Aorta (tissue), 5 donors: ENCODE measurements around the gene RBPMS2. TPM values are rescaled to one million over a fixed set of nuclear protein-coding genes. Genes with fewer than 3 reads are reported as not detected.

Experiments
- ATAC-seq: fragments of 200-7000 bp; cut with Tn5 transposase; one replicate; pipeline ENCODE4 v1.9.1; 2022; ENCODE audit warnings: moderate library complexity; ENCODE audit not compliant: low FRiP score
- DNase-seq, 2 donors: peaks; one replicate each; pipeline ENCODE4 v3.0.0-alpha.2; 2020
- H3K27ac ChIP-seq, 2 donors: one replicate each; pipeline ENCODE4 v1.5.1; 2013; ENCODE audit warnings: low read length in 2 of 2, mild to moderate bottlenecking in 2 of 2, moderate library complexity in 2 of 2, control low read depth in 1 of 2, inconsistent platforms in 1 of 2, low read depth in 1 of 2
- H3K27me3 ChIP-seq, 2 donors: one replicate each; pipeline ENCODE4 v1.6.1; 2013; ENCODE audit warnings: control low read depth in 1 of 2, low read length in 1 of 2, mild to moderate bottlenecking in 1 of 2, moderate library complexity in 1 of 2; ENCODE audit not compliant: insufficient read depth in 2 of 2, control insufficient read depth in 1 of 2
- H3K36me3 ChIP-seq, 2 donors: one replicate each; pipeline ENCODE4 v1.6.1; 2013; ENCODE audit warnings: control low read depth in 1 of 2, low read length in 1 of 2, mild to moderate bottlenecking in 1 of 2; ENCODE audit not compliant: insufficient read depth in 2 of 2, control insufficient read depth in 1 of 2
- H3K4me1 ChIP-seq, 2 donors: one replicate each; pipeline ENCODE4 v1.6.1; 2013; ENCODE audit warnings: low read length in 2 of 2, control low read depth in 1 of 2, mild to moderate bottlenecking in 1 of 2, moderate library complexity in 1 of 2; ENCODE audit not compliant: insufficient read depth in 2 of 2, control insufficient read depth in 1 of 2
- H3K4me3 ChIP-seq, 2 donors: one replicate each; pipeline ENCODE4 v1.5.1; 2013; ENCODE audit warnings: low read length in 2 of 2, control low read depth in 1 of 2, mild to moderate bottlenecking in 1 of 2
- H3K9me3 ChIP-seq: one replicate; pipeline ENCODE4 v1.6.1; 2013; ENCODE audit warnings: mild to moderate bottlenecking, low read length; ENCODE audit not compliant: control insufficient read depth
- WGBS, 2 donors: extraction: QIAGEN DNeasy Blood & Tissue Kit; methylation state at CpG; one replicate each; pipeline ENCODE4 v1.1.7; 2013; 5-methylcytosine and 5-hydroxymethylcytosine counted together
- intact Hi-C, 2 donors: fragments of 100-400 bp; cut with DNase I; formaldehyde crosslinking; loops; one replicate each; pipeline versions ENCODE4 v1.14.2 to v1.15.0; 2022
- polyA plus RNA-seq, 2 donors: library from polyadenylated mRNA; stranded (reverse); fragments of 200-250 nt; gene quantifications; one replicate each; pipeline ENCODE4 v1.2.3, GENCODE V29; 2013
- total RNA-seq, 2 donors: library from RNA; stranded (reverse); fragmentation: NEBNext Ultra II Directional; extraction: Animal tissue kit (Norgen Biotek cat#: 25700); gene quantifications; one replicate each; pipeline ENCODE4 v1.2.1, GENCODE V29; 2021
- donor health status: healthy with polysubstance abuse.
- donor health status: Bipolar disorder and iron deficiency.
- donor health status: DM: no; HTN: no; CAD: no.
- donor health status: DM: no; HTN: no; CAD: no.
- donor health status: DM: yes; HTN: yes; CAD: no.

RBPMS2 gene
- total and polyA plus RNA-seq, 4 donors = 0.51 to 9.9 (median 4.0) TPM

- H3K4me3 ChIP-seq = no peak overlapping the region
- no peaks in the 10 kb centered on the region for H3K36me3 ChIP-seq
- H3K4me1 ChIP-seq = no peaks in the 10 kb centered on the region
- H3K27me3 ChIP-seq = no peaks in the 10 kb centered on the region
- ATAC-seq (no peak), DNase-seq (no peak)
- intact Hi-C loops = no loop called here
- no peaks in the 10 kb centered on the region for H3K9me3 ChIP-seq
- WGBS, 2 donors = 95 to 96% methylated on average over 1 of the region's 1 CpG
- no peak overlapping the region for H3K27ac ChIP-seq
These were observed 4.2 kb upstream of the RBPMS2 start for GRCh38 chr15:64779630-64780029.

- ATAC-seq (no peak), DNase-seq (no peak)
- Histone ChIP-seq H3K27me3 (no peaks in the 10 kb centered on the region), H3K9me3 (no peaks in the 10 kb centered on the region), H3K36me3 (no peaks in the 10 kb centered on the region), H3K4me3 (no peak overlapping the region), H3K4me1 (no peaks in the 10 kb centered on the region), H3K27ac (no peak overlapping the region)
- 86 to 91% methylated on average over 2 of the region's 2 CpGs for WGBS, 2 donors
- intact Hi-C loops = no loop called here
These were observed 3.6 kb upstream of the RBPMS2 start for GRCh38 chr15:64779024-64779423.

- intact Hi-C loops = no loop called here
- 29 to 34% methylated on average over 25 of the region's 25 CpGs for WGBS, 2 donors
- Histone ChIP-seq H3K27me3 (no peaks in the 10 kb centered on the region), H3K9me3 (no peaks in the 10 kb centered on the region), H3K4me1 (no peaks in the 10 kb centered on the region), H3K27ac (no peak overlapping the region), H3K4me3 (no peak overlapping the region), H3K36me3 (no peaks in the 10 kb centered on the region)
- no peak for ATAC-seq
- no peak for DNase-seq
These were observed 1.0 kb upstream of the RBPMS2 start for GRCh38 chr15:64776402-64776786.

GRCh38 chr15:64774629-64775493 is 528 bp downstream of the RBPMS2 start:
- Histone ChIP-seq H3K4me1 (no peaks in the 10 kb centered on the region), H3K4me3 (peak overlapping the region; percentile 71 to 81), H3K27me3 (no peaks in the 10 kb centered on the region), H3K27ac (no peak overlapping the region), H3K9me3 (no peaks in the 10 kb centered on the region), H3K36me3 (no peaks in the 10 kb centered on the region)
- peak; percentile 60 for ATAC-seq
- 1 to 3% methylated on average over 44 to 115 of the region's 115 CpGs for WGBS, 2 donors
- peak in 1 of 2 donors; percentile 80 for DNase-seq
- intact Hi-C loops = no loop called here

- DNase-seq (no peak), ATAC-seq (no peak)
- H3K4me3 ChIP-seq = no peak overlapping the region
- H3K36me3 ChIP-seq = no peaks in the 10 kb centered on the region
- intact Hi-C loops = no loop called here
- 82 to 83% methylated on average over 21 of the region's 21 CpGs for WGBS, 2 donors
- H3K4me1 ChIP-seq = no peaks in the 10 kb centered on the region
- no peak overlapping the region for H3K27ac ChIP-seq
- no peaks in the 10 kb centered on the region for H3K9me3 ChIP-seq
- H3K27me3 ChIP-seq = no peaks in the 10 kb centered on the region
These were observed 1.3 kb downstream of the RBPMS2 start for GRCh38 chr15:64774037-64774628.

- H3K9me3 ChIP-seq = no peaks in the 10 kb centered on the region
- 92 to 97% methylated on average over 2 of the region's 2 CpGs for WGBS, 2 donors
- DNase-seq = no peak
- H3K27ac ChIP-seq = no peak overlapping the region
- no peak overlapping the region for H3K4me3 ChIP-seq
- no peaks in the 10 kb centered on the region for H3K36me3 ChIP-seq
- no peaks in the 10 kb centered on the region for H3K27me3 ChIP-seq
- intact Hi-C loops = no loop called here
- no peak for ATAC-seq
- H3K4me1 ChIP-seq = no peaks in the 10 kb centered on the region
These were observed 1.8 kb downstream of the RBPMS2 start for GRCh38 chr15:64773606-64774005.

- Histone ChIP-seq H3K9me3 (no peaks in the 10 kb centered on the region), H3K27me3 (no peaks in the 10 kb centered on the region), H3K27ac (no peak overlapping the region), H3K4me1 (no peaks in the 10 kb centered on the region), H3K4me3 (no peak overlapping the region), H3K36me3 (no peaks in the 10 kb centered on the region)
- WGBS, 2 donors = 95 to 97% methylated on average over 6 of the region's 6 CpGs
- ATAC-seq = no peak
- no peak for DNase-seq
- intact Hi-C loops = no loop called here
These were observed 2.4 kb downstream of the RBPMS2 start for GRCh38 chr15:64772964-64773363.

- H3K9me3 ChIP-seq = no peaks in the 10 kb centered on the region
- DNase-seq (no peak), ATAC-seq (no peak)
- H3K27me3 ChIP-seq = no peaks in the 10 kb centered on the region
- H3K4me3 ChIP-seq = no peak overlapping the region
- H3K36me3 ChIP-seq = no peaks in the 10 kb centered on the region
- WGBS, 2 donors = 74 to 81% methylated on average over 3 of the region's 3 CpGs
- no peaks in the 10 kb centered on the region for H3K4me1 ChIP-seq
- intact Hi-C loops = no loop called here
- H3K27ac ChIP-seq = no peak overlapping the region
These were observed 2.9 kb downstream of the RBPMS2 start for GRCh38 chr15:64772488-64772887.

GRCh38 chr15:64770626-64771025 is 4.8 kb downstream of the RBPMS2 start:
- WGBS, 2 donors = 74 to 88% methylated on average over 2 of the region's 2 CpGs
- DNase-seq (no peak), ATAC-seq (no peak)
- H3K27me3 ChIP-seq = no peaks in the 10 kb centered on the region
- H3K4me1 ChIP-seq = no peaks in the 10 kb centered on the region
- intact Hi-C loops = no loop called here
- no peak overlapping the region for H3K27ac ChIP-seq
- no peaks in the 10 kb centered on the region for H3K9me3 ChIP-seq
- no peak overlapping the region for H3K4me3 ChIP-seq
- no peaks in the 10 kb centered on the region for H3K36me3 ChIP-seq
